Osteoblast (primary cell): ENCODE measurements around the gene PDZRN3. TPM values are rescaled to one million over a fixed set of nuclear protein-coding genes. Genes with fewer than 3 reads are reported as not detected.

Source experiments
- DNase-seq: peaks from one replicate; pipeline ENCODE4 v3.0.0; 2011; ENCODE audit warnings: low spot score, mixed read lengths; ENCODE audit not compliant: insufficient read length; ENCODE audit errors: missing footprints
- H2AFZ ChIP-seq: 2 replicates; pipeline ENCODE4 v1.6.0; 2011; ENCODE audit warnings: mild to moderate bottlenecking, low read length
- H3K27ac ChIP-seq: 2 replicates; pipeline ENCODE4 v1.5.1; 2011; ENCODE audit warnings: mild to moderate bottlenecking, low read depth, low read length, moderate library complexity
- H3K27me3 ChIP-seq: 2 replicates; pipeline ENCODE4 v1.6.0; 2012; ENCODE audit warnings: mild to moderate bottlenecking, control low read depth, inconsistent platforms, low read length, moderate library complexity; ENCODE audit not compliant: insufficient read depth
- H3K36me3 ChIP-seq: 2 replicates; pipeline ENCODE4 v1.5.1; 2011; ENCODE audit warnings: mild to moderate bottlenecking, low read length, control low read depth, moderate library complexity; ENCODE audit not compliant: insufficient read depth
- H3K4me1 ChIP-seq: 2 replicates; pipeline ENCODE4 v1.5.1; 2011; ENCODE audit warnings: mild to moderate bottlenecking, low read length, control low read depth, moderate library complexity; ENCODE audit not compliant: insufficient read depth
- H3K4me2 ChIP-seq: 2 replicates; pipeline ENCODE4 v1.6.0; 2011; ENCODE audit warnings: mild to moderate bottlenecking, low read length; ENCODE audit not compliant: insufficient read depth
- H3K4me3 ChIP-seq: fragments of 200-600 bp; sonication (generic); 3 replicates; pipeline ENCODE4 v1.5.1; 2012; ENCODE audit warnings: mild to moderate bottlenecking, low read length, inconsistent platforms; ENCODE audit not compliant: insufficient read depth
- H3K79me2 ChIP-seq: 2 replicates; pipeline ENCODE4 v1.6.0; 2012; ENCODE audit warnings: mild to moderate bottlenecking, low read length, control low read depth, inconsistent platforms; ENCODE audit not compliant: insufficient read depth
- H3K9me3 ChIP-seq: 2 replicates; pipeline ENCODE4 v1.5.1; 2011; ENCODE audit warnings: low read depth, low read length, control low read depth
- H4K20me1 ChIP-seq: 2 replicates; pipeline ENCODE4 v1.6.0; 2012; ENCODE audit warnings: mild to moderate bottlenecking, low read length, control low read depth; ENCODE audit not compliant: insufficient read depth
- total RNA-seq: library from RNA; depleted of rRNA; stranded (reverse); fragments of >200 nt; gene quantifications from 2 replicates; pipeline ENCODE4 v1.2.3, GENCODE V29; 2012
- TF ChIP-seq, protein P1 (sequence below): IDR thresholded peaks from 2 replicates; pipeline ENCODE4 v1.5.1; 2011; ENCODE audit warnings: mild to moderate bottlenecking, low read depth, low read length, moderate library complexity; ENCODE audit errors: extremely low read depth

Gene PDZRN3
- total RNA-seq, 1 donor, result 26.4 TPM

DNA sequence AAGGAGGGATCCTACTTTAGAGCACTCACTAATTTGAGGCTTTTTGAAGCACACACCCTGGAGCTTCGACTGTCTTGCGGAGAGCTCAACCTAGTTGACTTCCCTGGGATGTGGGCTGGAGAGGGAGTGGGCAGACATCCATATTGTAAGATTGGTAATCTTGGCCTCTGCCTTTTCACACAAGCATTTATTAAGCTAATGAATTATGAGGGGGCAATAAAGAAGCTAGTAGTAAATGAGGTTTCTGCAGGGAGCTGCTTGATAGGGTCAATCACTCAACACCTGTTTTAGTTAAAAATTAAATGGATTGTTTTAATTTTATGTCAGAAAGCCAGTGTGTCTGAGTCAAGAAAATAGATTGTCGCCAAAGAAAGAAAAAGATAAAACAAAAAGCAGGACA is 76.3 kb downstream of the PDZRN3 start:
- Histone ChIP-seq H3K79me2 (peaks cover 13% of the 10 kb centered on the region), H3K4me2 (peak overlapping the region; percentile 68), H2AFZ (peak overlapping the region; percentile 72), H3K4me3 (no peak overlapping the region), H3K36me3 (no peaks in the 10 kb centered on the region), H3K9me3 (no peaks in the 10 kb centered on the region), H4K20me1 (peaks cover 3% of the 10 kb centered on the region), H3K27me3 (no peaks in the 10 kb centered on the region), H3K4me1 (peaks cover 41% of the 10 kb centered on the region), H3K27ac (peak overlapping the region; percentile 98)
- no peak for DNase-seq
- TF ChIP-seq, protein P1, sequence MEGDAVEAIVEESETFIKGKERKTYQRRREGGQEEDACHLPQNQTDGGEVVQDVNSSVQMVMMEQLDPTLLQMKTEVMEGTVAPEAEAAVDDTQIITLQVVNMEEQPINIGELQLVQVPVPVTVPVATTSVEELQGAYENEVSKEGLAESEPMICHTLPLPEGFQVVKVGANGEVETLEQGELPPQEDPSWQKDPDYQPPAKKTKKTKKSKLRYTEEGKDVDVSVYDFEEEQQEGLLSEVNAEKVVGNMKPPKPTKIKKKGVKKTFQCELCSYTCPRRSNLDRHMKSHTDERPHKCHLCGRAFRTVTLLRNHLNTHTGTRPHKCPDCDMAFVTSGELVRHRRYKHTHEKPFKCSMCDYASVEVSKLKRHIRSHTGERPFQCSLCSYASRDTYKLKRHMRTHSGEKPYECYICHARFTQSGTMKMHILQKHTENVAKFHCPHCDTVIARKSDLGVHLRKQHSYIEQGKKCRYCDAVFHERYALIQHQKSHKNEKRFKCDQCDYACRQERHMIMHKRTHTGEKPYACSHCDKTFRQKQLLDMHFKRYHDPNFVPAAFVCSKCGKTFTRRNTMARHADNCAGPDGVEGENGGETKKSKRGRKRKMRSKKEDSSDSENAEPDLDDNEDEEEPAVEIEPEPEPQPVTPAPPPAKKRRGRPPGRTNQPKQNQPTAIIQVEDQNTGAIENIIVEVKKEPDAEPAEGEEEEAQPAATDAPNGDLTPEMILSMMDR, result no peak

DNA sequence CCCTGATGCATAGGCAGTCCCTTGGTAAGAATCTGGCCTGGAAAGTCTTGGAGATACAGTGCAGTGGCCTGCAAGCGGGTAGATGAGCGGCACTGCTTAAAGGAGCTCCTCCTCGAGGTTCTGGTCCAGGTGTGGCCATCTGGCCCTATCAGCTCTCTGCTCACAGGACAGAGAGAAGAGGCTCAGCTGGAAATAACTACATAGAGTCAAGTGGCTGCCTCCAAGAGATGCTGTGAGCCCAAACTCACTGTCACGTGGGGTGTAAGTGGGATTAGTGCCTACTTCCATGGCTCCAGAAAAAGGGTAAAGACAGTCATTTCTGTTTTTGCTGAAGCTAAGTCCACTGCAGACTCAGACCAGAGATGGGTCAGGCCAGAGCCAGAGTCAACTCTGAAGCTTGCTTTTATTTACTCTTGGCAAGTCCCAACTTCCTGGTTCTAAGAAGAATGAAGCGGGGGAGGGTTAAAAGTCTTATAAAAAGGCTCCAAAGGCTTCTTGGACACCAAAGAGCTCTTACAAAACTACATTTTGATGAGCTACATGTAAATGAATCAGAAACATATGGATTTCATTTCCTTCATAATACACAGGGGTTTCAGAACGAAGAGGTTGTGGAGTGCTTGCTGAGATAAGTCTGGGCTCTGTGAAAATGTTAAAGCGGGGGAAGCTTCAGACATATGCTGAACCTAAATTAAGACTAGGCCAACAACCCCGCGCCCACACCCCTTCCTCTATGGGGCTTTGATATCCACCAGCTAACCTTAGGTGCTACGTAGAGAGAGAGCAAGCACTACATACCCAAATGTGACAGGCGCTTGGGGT is 77.1 kb downstream of the PDZRN3 start:
- Histone ChIP-seq H3K27me3 (no peaks in the 10 kb centered on the region), H3K9me3 (no peaks in the 10 kb centered on the region), H3K4me2 (peak overlapping the region; percentile 68), H2AFZ (peak overlapping the region; percentile 72), H3K27ac (peak overlapping the region; percentile 98), H3K36me3 (no peaks in the 10 kb centered on the region), H3K4me1 (peaks cover 41% of the 10 kb centered on the region), H3K4me3 (peak overlapping the region; percentile 55), H4K20me1 (peaks cover 3% of the 10 kb centered on the region), H3K79me2 (peaks cover 18% of the 10 kb centered on the region)
- peak; percentile 71 for DNase-seq
- TF ChIP-seq, protein P1, result no peak

DNA sequence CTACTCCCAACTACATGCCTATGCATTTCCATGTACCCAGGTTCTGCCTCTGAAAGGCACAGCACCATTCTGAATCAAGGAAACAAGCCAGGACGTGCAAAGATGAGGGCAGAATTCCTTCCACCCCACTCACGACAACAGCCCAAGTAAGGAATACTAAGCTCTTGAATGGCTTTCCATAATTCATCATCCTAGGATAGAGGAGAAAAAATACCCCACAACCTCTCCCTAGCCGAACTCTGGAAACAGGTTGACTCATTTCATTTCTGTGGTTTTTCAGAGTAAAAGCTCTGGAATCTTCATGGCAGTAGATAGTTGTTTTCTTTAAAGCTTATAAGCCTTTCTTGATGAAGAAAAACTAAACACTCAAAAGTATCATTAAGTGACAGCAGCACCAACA is 77.8 kb downstream of the PDZRN3 start:
- H4K20me1 ChIP-seq, result peaks cover 3% of the 10 kb centered on the region
- peaks cover 41% of the 10 kb centered on the region for H3K4me1 ChIP-seq

DNA sequence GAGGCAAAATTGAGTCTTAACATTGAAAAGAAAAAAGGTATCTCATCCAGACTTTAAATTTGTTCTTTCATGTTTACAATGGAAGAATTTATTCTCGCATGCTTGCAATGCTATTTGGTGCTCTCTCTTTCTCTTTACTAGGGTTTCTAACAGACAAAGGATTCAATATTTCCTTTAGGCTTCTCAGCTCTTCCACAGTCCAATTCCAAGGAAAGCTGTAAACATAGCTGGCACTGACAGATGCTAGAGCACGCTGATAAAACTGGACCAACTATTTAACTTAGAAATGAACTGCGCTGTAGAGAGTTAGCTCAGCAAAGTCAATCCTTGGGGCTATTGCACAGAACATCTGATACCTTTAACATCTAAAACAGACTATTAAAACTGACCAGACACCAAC is 81.3 kb downstream of the PDZRN3 start:
- H3K36me3 ChIP-seq, result no peaks in the 10 kb centered on the region
- DNase-seq, result no peak
- peaks cover 21% of the 10 kb centered on the region for H3K79me2 ChIP-seq
- H2AFZ ChIP-seq, result no peak overlapping the region
- TF ChIP-seq, protein P1, result no peak
- H3K27ac ChIP-seq, result no peak overlapping the region
- H3K4me3 ChIP-seq, result no peak overlapping the region
- H4K20me1 ChIP-seq, result peaks cover 3% of the 10 kb centered on the region
- no peak overlapping the region for H3K4me2 ChIP-seq
- H3K9me3 ChIP-seq, result no peaks in the 10 kb centered on the region
- peaks cover 38% of the 10 kb centered on the region for H3K4me1 ChIP-seq
- no peaks in the 10 kb centered on the region for H3K27me3 ChIP-seq

More for the DNA sequence above, 77.8 kb downstream of the PDZRN3 start:
- H3K27me3 ChIP-seq, result no peaks in the 10 kb centered on the region
- TF ChIP-seq, protein P1, result no peak
- H3K27ac ChIP-seq, result peak overlapping the region; percentile 98
- H3K9me3 ChIP-seq, result no peaks in the 10 kb centered on the region
- DNase-seq, result peak; percentile 90
- peak overlapping the region; percentile 55 for H3K4me3 ChIP-seq
- no peaks in the 10 kb centered on the region for H3K36me3 ChIP-seq
- peaks cover 22% of the 10 kb centered on the region for H3K79me2 ChIP-seq
- H2AFZ ChIP-seq, result no peak overlapping the region
- H3K4me2 ChIP-seq, result peak overlapping the region; percentile 68
